ENCODE data around the gene ALOX15.
"Not testable (repeated sequence)": the region's sequence is repeated elsewhere in the genome, so short reads cannot be mapped to it uniquely, and the experiment has no call there.

Gene ALOX15

DNA sequence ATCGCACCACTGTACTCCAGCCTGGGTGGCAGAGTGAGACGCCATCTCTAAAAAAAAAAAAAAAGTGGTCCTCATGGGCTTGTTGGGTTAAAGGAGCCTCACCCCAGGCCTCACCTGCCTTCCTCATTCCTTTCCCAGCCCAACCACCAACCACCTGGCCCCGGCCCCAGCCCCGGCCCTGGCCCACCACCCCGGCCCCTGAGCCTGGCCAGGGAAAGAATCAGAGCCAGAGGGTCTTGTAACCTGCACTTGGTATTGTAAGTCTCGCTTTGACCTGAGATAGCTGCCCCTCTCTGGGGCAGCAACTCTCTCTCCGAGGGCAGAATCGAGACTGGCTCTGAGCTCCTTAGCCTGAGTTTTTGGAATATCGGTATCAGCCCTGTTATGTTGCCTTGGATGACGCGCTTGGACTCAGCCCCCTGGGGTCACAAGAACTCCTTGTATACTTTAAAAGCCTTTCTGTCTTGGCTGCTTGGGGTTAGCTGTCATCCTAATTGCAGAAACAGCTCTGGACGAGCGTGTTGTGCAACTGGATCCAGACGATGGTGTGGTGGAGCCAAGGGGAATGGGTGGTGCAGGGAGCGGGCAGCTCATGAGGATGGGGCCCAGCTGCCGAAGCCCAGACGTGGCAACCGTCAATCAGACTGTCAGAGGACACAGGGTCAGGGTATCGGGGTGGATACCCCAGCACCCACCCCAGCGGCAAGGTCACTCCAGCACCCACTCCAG, 42.5 kb downstream of the ALOX15 start:
- FAIRE-seq: no peak
- TF ChIP-seq, protein P1, sequence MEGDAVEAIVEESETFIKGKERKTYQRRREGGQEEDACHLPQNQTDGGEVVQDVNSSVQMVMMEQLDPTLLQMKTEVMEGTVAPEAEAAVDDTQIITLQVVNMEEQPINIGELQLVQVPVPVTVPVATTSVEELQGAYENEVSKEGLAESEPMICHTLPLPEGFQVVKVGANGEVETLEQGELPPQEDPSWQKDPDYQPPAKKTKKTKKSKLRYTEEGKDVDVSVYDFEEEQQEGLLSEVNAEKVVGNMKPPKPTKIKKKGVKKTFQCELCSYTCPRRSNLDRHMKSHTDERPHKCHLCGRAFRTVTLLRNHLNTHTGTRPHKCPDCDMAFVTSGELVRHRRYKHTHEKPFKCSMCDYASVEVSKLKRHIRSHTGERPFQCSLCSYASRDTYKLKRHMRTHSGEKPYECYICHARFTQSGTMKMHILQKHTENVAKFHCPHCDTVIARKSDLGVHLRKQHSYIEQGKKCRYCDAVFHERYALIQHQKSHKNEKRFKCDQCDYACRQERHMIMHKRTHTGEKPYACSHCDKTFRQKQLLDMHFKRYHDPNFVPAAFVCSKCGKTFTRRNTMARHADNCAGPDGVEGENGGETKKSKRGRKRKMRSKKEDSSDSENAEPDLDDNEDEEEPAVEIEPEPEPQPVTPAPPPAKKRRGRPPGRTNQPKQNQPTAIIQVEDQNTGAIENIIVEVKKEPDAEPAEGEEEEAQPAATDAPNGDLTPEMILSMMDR (IDR thresholded peaks at IDR 0.05; ENCODE audit: insufficient read depth, missing control alignments): no peak
- no peak for DNase-seq (ENCODE audit: insufficient read length, low spot score)

DNA sequence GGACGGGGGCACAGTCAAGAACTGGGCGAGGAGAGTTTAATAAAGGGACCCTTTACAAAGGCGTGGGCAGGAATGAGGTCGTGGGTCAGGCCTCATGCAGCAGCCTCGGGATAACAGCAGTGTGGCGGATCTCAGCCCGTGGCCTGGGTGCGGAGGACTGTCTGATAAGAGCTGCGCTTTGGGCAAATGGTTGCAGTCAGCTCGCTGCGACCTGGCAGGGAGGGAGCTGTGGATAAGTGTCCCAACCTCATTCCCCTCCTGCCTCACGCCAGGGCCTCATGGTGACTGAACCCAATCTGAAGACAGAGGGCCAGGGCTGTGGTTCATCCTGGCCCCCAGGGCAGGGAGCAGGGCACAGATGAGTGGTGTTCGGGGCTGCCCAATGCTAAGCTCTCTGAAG, 43.5 kb downstream of the ALOX15 start:
- DNase-seq (ENCODE audit: insufficient read length, low spot score): no peak
- TF ChIP-seq, protein P1 (IDR thresholded peaks at IDR 0.05; ENCODE audit: insufficient read depth, missing control alignments): no peak
- no peak for FAIRE-seq

DNA sequence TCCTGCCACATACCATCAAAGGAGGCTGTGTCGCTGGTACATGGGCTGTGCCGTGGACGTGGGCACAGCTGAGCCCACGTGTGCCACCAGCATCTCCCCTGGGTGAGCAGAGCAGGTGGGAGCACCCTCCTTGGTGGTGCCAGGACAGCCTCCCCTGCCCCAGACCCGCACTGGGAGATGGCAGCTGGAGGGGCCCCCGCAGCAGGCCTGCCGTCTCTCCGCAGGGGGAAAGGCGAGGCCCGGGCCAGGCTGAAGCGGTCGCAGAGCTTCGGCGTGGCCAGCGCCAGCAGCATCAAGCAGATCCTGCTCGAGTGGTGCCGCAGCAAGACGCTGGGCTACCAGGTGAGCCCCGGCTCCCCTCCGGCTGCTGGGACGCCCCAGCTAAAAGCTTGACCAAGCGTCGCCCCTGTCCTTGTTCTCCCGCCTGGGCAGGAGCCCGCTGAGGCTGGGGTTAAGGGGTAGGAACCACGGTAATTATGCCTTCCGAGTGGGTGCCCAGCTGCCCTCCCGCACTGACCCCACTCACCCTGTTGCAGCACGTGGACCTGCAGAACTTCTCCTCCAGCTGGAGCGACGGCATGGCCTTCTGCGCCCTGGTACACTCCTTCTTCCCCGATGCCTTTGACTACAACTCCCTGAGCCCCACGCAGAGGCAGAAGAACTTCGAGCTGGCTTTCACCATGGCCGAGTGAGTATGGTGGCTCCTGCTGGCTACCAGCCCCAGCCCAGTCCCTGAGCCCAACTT, 44.7 kb downstream of the ALOX15 start:
- TF ChIP-seq, protein P1 (IDR thresholded peaks at IDR 0.05; ENCODE audit: insufficient read depth, missing control alignments): no peak
- no peak for DNase-seq (ENCODE audit: insufficient read length, low spot score)
- FAIRE-seq: no peak

DNA sequence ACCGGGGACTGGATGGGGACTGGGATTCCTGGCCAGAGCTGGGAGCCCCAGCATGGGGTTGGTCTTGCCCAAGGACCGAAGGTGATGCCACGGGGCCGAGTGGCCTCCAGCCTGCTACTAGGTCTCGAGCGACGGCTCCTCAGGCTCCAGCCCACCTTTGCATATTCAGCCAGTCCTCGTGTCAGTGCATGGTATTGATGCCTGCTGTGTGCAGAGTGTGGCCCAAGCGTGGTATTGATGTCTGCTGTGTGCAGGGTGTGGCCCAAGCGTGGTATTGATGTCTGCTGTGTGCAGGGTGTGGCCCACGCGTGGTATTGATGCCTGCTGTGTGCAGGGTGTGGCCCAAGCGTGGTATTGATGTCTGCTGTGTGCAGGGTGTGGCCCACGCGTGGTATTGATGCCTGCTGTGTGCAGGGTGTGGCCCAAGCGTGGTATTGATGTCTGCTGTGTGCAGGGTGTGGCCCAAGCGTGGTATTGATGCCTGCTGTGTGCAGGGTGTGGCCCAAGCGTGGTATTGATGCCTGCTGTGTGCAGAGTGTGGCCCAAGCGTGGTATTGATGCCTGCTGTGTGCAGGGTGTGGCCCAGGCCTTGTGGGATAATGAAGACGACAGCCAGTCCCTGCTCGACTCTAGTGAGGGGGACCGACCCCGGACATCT, 45.7 kb downstream of the ALOX15 start:
- not testable (repeated sequence) for FAIRE-seq

DNA sequence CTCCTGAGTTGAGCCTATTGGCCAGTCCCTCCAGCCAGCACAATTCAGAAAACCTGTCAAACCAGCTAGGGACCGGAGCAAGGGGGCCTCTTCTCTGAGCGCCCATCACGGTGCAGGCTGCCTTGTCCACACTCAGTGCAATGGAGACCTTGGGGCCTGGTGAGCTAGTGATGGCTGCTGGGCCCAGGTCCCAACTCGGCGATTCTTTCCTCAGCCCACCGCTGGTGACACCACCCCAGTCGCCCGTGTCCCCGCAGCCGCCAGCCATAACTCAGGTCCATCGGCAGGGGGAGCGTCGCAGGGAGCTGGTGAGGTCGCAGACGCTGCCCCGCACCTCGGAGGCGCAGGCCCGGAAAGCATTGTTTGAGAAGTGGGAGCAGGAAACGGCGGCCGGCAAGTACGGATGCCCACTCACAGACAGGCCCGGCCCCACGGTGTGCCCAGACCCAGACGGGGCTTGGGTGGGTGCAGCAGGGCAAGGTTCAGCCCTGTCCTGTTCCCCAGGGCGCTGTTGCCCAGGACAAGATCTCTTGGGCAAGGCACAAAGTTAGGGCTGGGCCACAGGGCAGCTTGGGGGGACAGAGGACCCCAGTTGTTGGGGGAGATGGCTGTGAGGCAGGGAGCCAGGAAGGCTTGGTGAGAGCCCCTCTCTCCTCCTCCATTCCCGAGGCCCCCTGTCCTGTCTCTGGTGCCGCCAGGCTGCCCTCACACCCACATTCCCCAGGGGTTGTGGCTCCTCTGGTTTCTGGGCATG, 46.4 kb downstream of the ALOX15 start:
- TF ChIP-seq, protein P1 (IDR thresholded peaks at IDR 0.05; ENCODE audit: insufficient read depth, missing control alignments): peak; percentile 14
- FAIRE-seq: no peak
- DNase-seq (ENCODE audit: insufficient read length, low spot score): no peak

More for the DNA sequence above, 45.7 kb downstream of the ALOX15 start:
- not testable (repeated sequence) for DNase-seq (ENCODE audit: insufficient read length, low spot score)

DNA sequence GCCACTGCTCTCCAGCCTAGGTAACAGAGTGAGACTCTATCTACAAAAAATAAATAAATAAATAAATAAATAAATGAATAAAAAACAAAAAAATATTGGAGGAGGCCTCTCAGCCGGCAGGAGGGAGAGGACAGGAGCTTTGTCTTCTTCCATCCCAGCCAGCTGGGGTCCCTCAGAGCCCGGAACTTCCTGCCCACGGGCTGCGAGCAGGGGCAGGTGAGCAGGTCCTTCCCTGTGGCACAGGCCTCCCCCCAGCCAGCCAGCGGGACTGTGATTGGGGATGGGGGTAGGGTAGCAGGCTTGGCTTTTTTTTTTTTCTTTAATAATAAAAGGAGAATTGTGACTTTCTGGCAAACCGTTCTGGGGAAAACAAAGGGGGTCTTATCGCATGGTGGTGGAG, 47.1 kb downstream of the ALOX15 start:
- DNase-seq (ENCODE audit: insufficient read length, low spot score): no peak
- no peak for FAIRE-seq
- TF ChIP-seq, protein P1 (IDR thresholded peaks at IDR 0.05; ENCODE audit: insufficient read depth, missing control alignments): no peak

DNA sequence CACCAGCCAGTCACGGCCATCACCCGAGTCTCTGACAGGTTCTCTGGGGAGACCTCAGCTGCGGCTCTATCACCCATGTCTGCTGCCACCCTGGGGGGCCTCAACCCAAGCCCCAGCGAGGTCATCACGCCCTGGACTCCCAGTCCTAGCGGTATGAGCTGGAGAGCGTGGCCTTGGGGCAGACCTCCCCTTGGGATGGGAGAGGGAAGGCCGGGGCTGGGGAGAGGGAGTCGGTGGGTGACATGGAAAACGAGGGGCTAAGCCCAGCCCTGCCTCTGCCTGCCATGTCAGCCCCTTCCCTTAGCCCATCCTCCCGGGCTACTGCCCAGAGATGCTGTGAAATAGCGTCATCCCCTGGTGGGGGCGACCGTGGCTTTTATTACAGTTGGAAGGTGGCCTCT, 48.5 kb downstream of the ALOX15 start:
- DNase-seq (ENCODE audit: insufficient read length, low spot score): no peak
- FAIRE-seq: no peak
- TF ChIP-seq, protein P1 (IDR thresholded peaks at IDR 0.05; ENCODE audit: insufficient read depth, missing control alignments): no peak

All from D721Med (cell line).